SKM-1 treated with dmso at 0.1 percent for 144 hours (cell line): ENCODE data around the gene BPGM.

Source experiments
- DNase-seq: peaks from one replicate; lab custom pipeline; 2025; ENCODE audit not compliant: unreplicated experiment; lab: John Stamatoyannopoulos, UW

Gene BPGM

GRCh38 chr7:134646425-134647305 lies at the start of gene BPGM:
Gene BPGM, plus strand, starts transcription at chr7:134646853. Its CDS starts 14,655 bp downstream, at chr7:134661508.
- peak; percentile 99 for DNase-seq

GRCh38 chr7:134599371-134599770 lies 47.3 kb upstream of the BPGM start:
- DNase-seq: no peak

GRCh38 chr7:134601459-134601858 lies 45.2 kb upstream of the BPGM start:
- no peak for DNase-seq

GRCh38 chr7:134602881-134603451 lies 43.7 kb upstream of the BPGM start:
- peak; percentile 43 for DNase-seq

- peak; percentile 33 for DNase-seq
Measured at GRCh38 chr7:134605978-134606923, 40.4 kb upstream of the BPGM start.

- DNase-seq: no peak
Measured at GRCh38 chr7:134611611-134612151, 35.0 kb upstream of the BPGM start.

- no peak for DNase-seq
Measured at GRCh38 chr7:134612197-134612596, 34.5 kb upstream of the BPGM start.

- no peak for DNase-seq
Measured at GRCh38 chr7:134613623-134614347, 32.9 kb upstream of the BPGM start.

GRCh38 chr7:134616611-134617010 lies 30.0 kb upstream of the BPGM start:
- no peak for DNase-seq

- peak; percentile 29 for DNase-seq
Measured at GRCh38 chr7:134618756-134619530, 27.7 kb upstream of the BPGM start.

GRCh38 chr7:134619627-134620331 lies 26.9 kb upstream of the BPGM start:
- DNase-seq: no peak

- no peak for DNase-seq
Measured at GRCh38 chr7:134622303-134622995, 24.2 kb upstream of the BPGM start.

GRCh38 chr7:134623193-134623592 lies 23.5 kb upstream of the BPGM start:
- no peak for DNase-seq

GRCh38 chr7:134625550-134625949 lies 21.1 kb upstream of the BPGM start:
- DNase-seq: no peak

GRCh38 chr7:134627109-134627774 lies 19.4 kb upstream of the BPGM start:
- no peak for DNase-seq

GRCh38 chr7:134627775-134628153 lies 18.9 kb upstream of the BPGM start:
- DNase-seq: no peak

GRCh38 chr7:134629445-134629844 lies 17.2 kb upstream of the BPGM start:
- DNase-seq: no peak

GRCh38 chr7:134630237-134630636 lies 16.4 kb upstream of the BPGM start:
- DNase-seq: no peak
